Peyer's patch (tissue), 4 donors: ENCODE results near the gene ATG7.

ENCODE experiments used
- CTCF ChIP-seq, 6 experiments: fragments of 450-650 bp in 4 of 6; fragments of 200-600 bp in 2 of 6; sonication (generic) in 1 of 6; IDR thresholded peaks; one replicate each; pipeline ENCODE4 v1.5.1; 2017 to 2019; ENCODE audit warnings: antibody characterized with exemption in 6 of 6, mild to moderate bottlenecking in 3 of 6, moderate library complexity in 1 of 6
- POLR2A ChIP-seq, 2 donors: fragments of 450-650 bp; IDR thresholded peaks; one replicate each; pipeline ENCODE4 v1.5.1; 2017; ENCODE audit warnings: antibody characterized with exemption in 2 of 2, mild to moderate bottlenecking in 2 of 2, moderate library complexity in 2 of 2

GRCh38 chr3:11411956-11412355 lies 139.8 kb downstream of the ATG7 start:
- no peak for TF ChIP-seq POLR2A (IDR thresholded peaks at IDR 0.05)
- TF ChIP-seq CTCF (IDR thresholded peaks at IDR 0.05): no peak
